ENCODE data around the gene EEF1AKMT2.
A peak's percentile ranks its signal among the peaks of the same experiment; 100 is the strongest.

DNA sequence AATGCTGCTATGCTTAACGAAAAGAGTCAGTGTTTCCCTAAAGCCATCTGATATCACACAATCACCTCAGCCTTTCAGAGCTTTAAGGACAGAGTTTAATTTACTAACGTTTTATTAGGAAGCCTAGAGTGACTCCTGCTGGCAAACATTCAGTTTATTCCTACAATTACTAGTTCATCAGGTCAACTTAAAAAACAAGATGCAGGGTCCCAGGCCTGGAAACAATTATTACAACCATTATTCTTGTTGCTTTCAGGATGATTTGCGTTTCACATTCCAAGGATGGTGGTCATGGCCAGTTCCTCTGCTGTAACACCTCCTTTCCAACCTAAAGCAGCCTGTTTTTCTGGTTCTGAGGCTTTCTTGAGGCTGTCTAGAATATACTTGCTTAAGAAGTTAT lies 46.0 kb downstream of the EEF1AKMT2 start:
- TF ChIP-seq, protein P1, sequence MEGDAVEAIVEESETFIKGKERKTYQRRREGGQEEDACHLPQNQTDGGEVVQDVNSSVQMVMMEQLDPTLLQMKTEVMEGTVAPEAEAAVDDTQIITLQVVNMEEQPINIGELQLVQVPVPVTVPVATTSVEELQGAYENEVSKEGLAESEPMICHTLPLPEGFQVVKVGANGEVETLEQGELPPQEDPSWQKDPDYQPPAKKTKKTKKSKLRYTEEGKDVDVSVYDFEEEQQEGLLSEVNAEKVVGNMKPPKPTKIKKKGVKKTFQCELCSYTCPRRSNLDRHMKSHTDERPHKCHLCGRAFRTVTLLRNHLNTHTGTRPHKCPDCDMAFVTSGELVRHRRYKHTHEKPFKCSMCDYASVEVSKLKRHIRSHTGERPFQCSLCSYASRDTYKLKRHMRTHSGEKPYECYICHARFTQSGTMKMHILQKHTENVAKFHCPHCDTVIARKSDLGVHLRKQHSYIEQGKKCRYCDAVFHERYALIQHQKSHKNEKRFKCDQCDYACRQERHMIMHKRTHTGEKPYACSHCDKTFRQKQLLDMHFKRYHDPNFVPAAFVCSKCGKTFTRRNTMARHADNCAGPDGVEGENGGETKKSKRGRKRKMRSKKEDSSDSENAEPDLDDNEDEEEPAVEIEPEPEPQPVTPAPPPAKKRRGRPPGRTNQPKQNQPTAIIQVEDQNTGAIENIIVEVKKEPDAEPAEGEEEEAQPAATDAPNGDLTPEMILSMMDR (IDR thresholded peaks at IDR 0.05): peak in 2 of 3 donors; percentile 35 to 53
- no peak for TF ChIP-seq POLR2A (IDR thresholded peaks at IDR 0.05)
